Measurements from ENCODE around the gene TMEM163. TPM values are rescaled to one million over a fixed set of nuclear protein-coding genes. Genes with fewer than 3 reads are reported as not detected.

TMEM163 gene
- polyA plus RNA-seq, 1 donor from 2014 or later, result 3.5 TPM

DNA sequence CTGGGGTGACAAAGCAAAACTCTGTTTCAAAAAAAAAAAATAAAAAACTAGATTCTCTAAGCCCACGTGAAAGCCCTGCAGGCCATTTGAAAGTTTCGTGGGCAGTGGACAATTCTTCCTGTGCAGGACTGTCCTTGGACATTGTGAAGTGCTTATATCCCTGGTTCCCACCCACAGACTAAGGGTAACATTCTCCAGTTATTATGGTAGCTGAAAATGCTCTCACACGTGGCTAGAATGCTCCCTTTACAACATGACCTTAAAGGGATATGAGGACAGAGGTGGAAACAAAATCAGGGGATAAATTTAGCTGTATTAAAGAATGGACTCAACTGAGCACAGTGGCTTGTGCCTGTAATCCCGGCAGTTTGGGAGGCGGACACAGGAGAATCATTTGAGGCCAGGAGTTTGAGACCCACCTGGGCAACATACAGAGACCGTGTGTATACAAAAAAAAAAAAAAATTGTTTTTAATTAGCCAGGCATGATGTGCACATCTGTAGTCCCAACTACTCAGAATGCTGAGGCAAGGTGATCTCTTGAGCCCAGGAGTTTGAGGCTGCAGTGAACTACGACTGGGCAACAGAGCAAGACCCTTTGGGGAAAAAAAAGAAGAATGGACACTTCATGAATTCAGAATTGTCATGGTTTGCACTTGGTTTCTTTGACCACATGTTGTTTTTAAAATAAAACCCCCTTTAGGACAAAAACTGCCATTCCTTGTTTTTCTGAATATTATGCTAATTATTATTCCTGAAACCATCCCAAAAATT, 297.1 kb downstream of the TMEM163 start:
- Histone ChIP-seq H3K79me2 (replicated peaks; ENCODE audit: insufficient read depth, low read length) (no peaks in the 10 kb centered on the region), H2AFZ (ENCODE audit: low read depth, low read length) (no peak overlapping the region), H3F3A (ENCODE audit: insufficient read depth, low read length, poor library complexity, severe bottlenecking) (no peaks in the 10 kb centered on the region), H3K27ac (ENCODE audit: low read length) (peak overlapping the region; percentile 22), H3K4me3 (ENCODE audit: low read length) (no peak overlapping the region), H3K4me2 (ENCODE audit: low read length) (no peak overlapping the region), H3K36me3 (ENCODE audit: insufficient read depth, low read length) (no peaks in the 10 kb centered on the region), H3K9ac (ENCODE audit: low read length) (no peak overlapping the region), H3K9me2 (ENCODE audit: insufficient read depth, low read length) (no peaks in the 10 kb centered on the region), H4K20me1 (ENCODE audit: insufficient read depth) (no peaks in the 10 kb centered on the region), H3K9me3 (ENCODE audit: low read length) (no peaks in the 10 kb centered on the region), H3K27me3 (ENCODE audit: insufficient read depth, low read depth, low read length) (no peaks in the 10 kb centered on the region)
- TF ChIP-seq TAF1 (IDR thresholded peaks at IDR 0.05; ENCODE audit: low read depth) (no peak), EZH2 (IDR thresholded peaks at IDR 0.05; ENCODE audit: borderline replicate concordance, insufficient read depth, low read length, poor library complexity, severe bottlenecking) (no peak), EP300 (conservative IDR thresholded peaks at IDR 0.05; ENCODE audit: poor library complexity, severe bottlenecking) (no peak)

DNA sequence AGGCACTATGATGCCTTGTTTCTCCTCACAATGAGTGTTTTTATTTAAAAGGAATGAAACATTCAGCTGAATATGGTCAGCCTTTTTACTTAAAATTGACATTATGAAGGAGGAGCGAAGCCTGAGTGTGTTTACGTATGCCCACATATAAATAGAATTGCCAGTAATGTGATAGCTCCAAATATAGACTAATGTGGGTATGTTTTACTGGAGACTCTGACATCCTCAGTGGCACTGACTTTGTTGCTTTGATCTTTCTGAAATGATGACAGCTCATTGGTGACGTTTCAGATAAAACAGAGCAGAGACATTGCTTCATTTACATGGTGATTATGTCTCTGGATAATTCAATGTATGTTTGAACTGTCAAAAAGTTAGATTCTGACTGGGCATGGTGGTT, 297.9 kb downstream of the TMEM163 start:
- Histone ChIP-seq H3K9ac (ENCODE audit: low read length) (peak overlapping the region; percentile 41), H4K20me1 (ENCODE audit: insufficient read depth) (no peaks in the 10 kb centered on the region), H3K27me3 (ENCODE audit: insufficient read depth, low read depth, low read length) (no peaks in the 10 kb centered on the region), H3K9me2 (ENCODE audit: insufficient read depth, low read length) (no peaks in the 10 kb centered on the region), H3K79me2 (replicated peaks; ENCODE audit: insufficient read depth, low read length) (no peaks in the 10 kb centered on the region), H3K36me3 (ENCODE audit: insufficient read depth, low read length) (no peaks in the 10 kb centered on the region), H3K27ac (ENCODE audit: low read length) (peak overlapping the region; percentile 66), H2AFZ (ENCODE audit: low read depth, low read length) (no peak overlapping the region), H3K4me3 (ENCODE audit: low read length) (no peak overlapping the region), H3F3A (ENCODE audit: insufficient read depth, low read length, poor library complexity, severe bottlenecking) (no peaks in the 10 kb centered on the region), H3K9me3 (ENCODE audit: low read length) (no peaks in the 10 kb centered on the region), H3K4me2 (ENCODE audit: low read length) (no peak overlapping the region)
- TF ChIP-seq, protein P1, sequence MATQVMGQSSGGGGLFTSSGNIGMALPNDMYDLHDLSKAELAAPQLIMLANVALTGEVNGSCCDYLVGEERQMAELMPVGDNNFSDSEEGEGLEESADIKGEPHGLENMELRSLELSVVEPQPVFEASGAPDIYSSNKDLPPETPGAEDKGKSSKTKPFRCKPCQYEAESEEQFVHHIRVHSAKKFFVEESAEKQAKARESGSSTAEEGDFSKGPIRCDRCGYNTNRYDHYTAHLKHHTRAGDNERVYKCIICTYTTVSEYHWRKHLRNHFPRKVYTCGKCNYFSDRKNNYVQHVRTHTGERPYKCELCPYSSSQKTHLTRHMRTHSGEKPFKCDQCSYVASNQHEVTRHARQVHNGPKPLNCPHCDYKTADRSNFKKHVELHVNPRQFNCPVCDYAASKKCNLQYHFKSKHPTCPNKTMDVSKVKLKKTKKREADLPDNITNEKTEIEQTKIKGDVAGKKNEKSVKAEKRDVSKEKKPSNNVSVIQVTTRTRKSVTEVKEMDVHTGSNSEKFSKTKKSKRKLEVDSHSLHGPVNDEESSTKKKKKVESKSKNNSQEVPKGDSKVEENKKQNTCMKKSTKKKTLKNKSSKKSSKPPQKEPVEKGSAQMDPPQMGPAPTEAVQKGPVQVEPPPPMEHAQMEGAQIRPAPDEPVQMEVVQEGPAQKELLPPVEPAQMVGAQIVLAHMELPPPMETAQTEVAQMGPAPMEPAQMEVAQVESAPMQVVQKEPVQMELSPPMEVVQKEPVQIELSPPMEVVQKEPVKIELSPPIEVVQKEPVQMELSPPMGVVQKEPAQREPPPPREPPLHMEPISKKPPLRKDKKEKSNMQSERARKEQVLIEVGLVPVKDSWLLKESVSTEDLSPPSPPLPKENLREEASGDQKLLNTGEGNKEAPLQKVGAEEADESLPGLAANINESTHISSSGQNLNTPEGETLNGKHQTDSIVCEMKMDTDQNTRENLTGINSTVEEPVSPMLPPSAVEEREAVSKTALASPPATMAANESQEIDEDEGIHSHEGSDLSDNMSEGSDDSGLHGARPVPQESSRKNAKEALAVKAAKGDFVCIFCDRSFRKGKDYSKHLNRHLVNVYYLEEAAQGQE (IDR thresholded peaks at IDR 0.05; ENCODE audit: borderline replicate concordance), result no peak
- TF ChIP-seq EZH2 (IDR thresholded peaks at IDR 0.05; ENCODE audit: borderline replicate concordance, insufficient read depth, low read length, poor library complexity, severe bottlenecking) (no peak), EP300 (conservative IDR thresholded peaks at IDR 0.05; ENCODE audit: poor library complexity, severe bottlenecking) (peak; percentile 88), TAF1 (IDR thresholded peaks at IDR 0.05; ENCODE audit: low read depth) (no peak), POLR2AphosphoS5 (IDR thresholded peaks at IDR 0.05) (peak; percentile 69), MXI1 (conservative IDR thresholded peaks at IDR 0.05; ENCODE audit: poor library complexity, severe bottlenecking) (no peak), SMC3 (conservative IDR thresholded peaks at IDR 0.05; ENCODE audit: poor library complexity) (no peak), RAD21 (conservative IDR thresholded peaks at IDR 0.05) (no peak), CTCF (IDR thresholded peaks at IDR 0.05; ENCODE audit: poor library complexity, severe bottlenecking) (no peak)
